Astrocyte of the spinal cord (primary cell): ENCODE data around the gene ELMO1.

ENCODE experiments used
- DNase-seq: peaks from one replicate; pipeline ENCODE4 v3.0.0; 2011; ENCODE audit warnings: low read depth, low spot score
- H3K4me3 ChIP-seq: 2 replicates; pipeline ENCODE4 v1.5.1; 2011; ENCODE audit warnings: low read depth, mild to moderate bottlenecking, low read length, moderate library complexity
- CTCF ChIP-seq: IDR thresholded peaks from 2 replicates; pipeline ENCODE4 v1.5.1; 2012; ENCODE audit warnings: low read depth, mild to moderate bottlenecking, low read length, inconsistent platforms
- in situ Hi-C: cut with HindIII; loops from 2 replicates; pipeline ENCODE4 v1.10.0; 2017; ENCODE audit warnings: low sequenced_read_pairs

ELMO1 gene

GRCh38 chr7:36939816-36940215, 508.8 kb downstream of the ELMO1 start:
- in situ Hi-C loops = no loop called here
- no peak overlapping the region for H3K4me3 ChIP-seq
- TF ChIP-seq CTCF = no peak
- no peak for DNase-seq

- in situ Hi-C loops = no loop called here
- no peak for DNase-seq
- TF ChIP-seq CTCF = no peak
- H3K4me3 ChIP-seq = no peak overlapping the region
Measured at GRCh38 chr7:36937754-36938563, 510.7 kb downstream of the ELMO1 start.

- in situ Hi-C loops = no loop called here
- H3K4me3 ChIP-seq = no peak overlapping the region
- TF ChIP-seq CTCF = no peak
- no peak for DNase-seq
Measured at GRCh38 chr7:36931892-36932291, 516.8 kb downstream of the ELMO1 start.

GRCh38 chr7:36929791-36930190, 518.9 kb downstream of the ELMO1 start:
- in situ Hi-C loops = no loop called here
- H3K4me3 ChIP-seq = no peak overlapping the region
- no peak for DNase-seq
- TF ChIP-seq CTCF = no peak

- no peak for DNase-seq
- in situ Hi-C loops = no loop called here
- no peak overlapping the region for H3K4me3 ChIP-seq
- no peak for TF ChIP-seq CTCF
Measured at GRCh38 chr7:36928718-36929117, 519.9 kb downstream of the ELMO1 start.

- in situ Hi-C loops = no loop called here
- H3K4me3 ChIP-seq = no peak overlapping the region
- no peak for TF ChIP-seq CTCF
- DNase-seq = no peak
Measured at GRCh38 chr7:36928311-36928710, 520.4 kb downstream of the ELMO1 start.

- in situ Hi-C loops = no loop called here
- DNase-seq = no peak
- no peak overlapping the region for H3K4me3 ChIP-seq
- TF ChIP-seq CTCF = no peak
Measured at GRCh38 chr7:36925691-36926090, 523.0 kb downstream of the ELMO1 start.
